OCI-LY3 (cell line): ENCODE results near the gene GNAZ.

Source experiments
- H2AFZ ChIP-seq: fragments of 200-600, 300-600 bp; shearing (Covaris generic); 2 replicates; pipeline ENCODE4 v1.6.0; 2014; ENCODE audit warnings: antibody characterized with exemption, low read depth, low read length
- H3K27ac ChIP-seq: fragments of 200-600, 300-600 bp; sonication (generic); 2 replicates; pipeline ENCODE4 v1.5.1; 2014; ENCODE audit warnings: mild to moderate bottlenecking, low read length, moderate library complexity, mixed read lengths
- H3K27me3 ChIP-seq: fragments of 200-600, 300-600 bp; sonication (generic); 2 replicates; pipeline ENCODE4 v1.6.1; 2014; ENCODE audit warnings: low read depth, low read length, mixed read lengths
- H3K36me3 ChIP-seq: fragments of 200-600, 300-600 bp; sonication (generic); replicated peaks from 2 replicates; pipeline ENCODE3; 2014; ENCODE audit warnings: low read depth, low read length, mixed read lengths
- H3K4me1 ChIP-seq: fragments of 300-600, 200-600 bp; sonication (generic); 2 replicates; pipeline ENCODE4 v1.6.1; 2014; ENCODE audit warnings: low read length, mixed read lengths
- H3K4me2 ChIP-seq: fragments of 200-600, 300-600 bp; sonication (generic); 2 replicates; pipeline ENCODE4 v1.6.1; 2014; ENCODE audit warnings: low read length, mixed read lengths
- H3K4me3 ChIP-seq: fragments of 300-600, 200-600 bp; sonication (generic); 2 replicates; pipeline ENCODE4 v1.5.1; 2014; ENCODE audit warnings: antibody characterized with exemption, mild to moderate bottlenecking, low read length, moderate library complexity
- H3K79me2 ChIP-seq: fragments of 300-600, 200-600 bp; shearing (Covaris generic); 2 replicates; pipeline ENCODE4 v1.6.1; 2014; ENCODE audit warnings: mild to moderate bottlenecking, low read length, mixed read lengths
- H3K9ac ChIP-seq: fragments of 300-600, 200-600 bp; shearing (Covaris generic); 2 replicates; pipeline ENCODE4 v1.6.0; 2014; ENCODE audit warnings: mild to moderate bottlenecking, low read length, moderate library complexity
- H3K9me3 ChIP-seq: fragments of 200-600, 300-600 bp; shearing (Covaris generic); 2 replicates; pipeline ENCODE4 v1.6.1; 2014; ENCODE audit warnings: low read length, mixed read lengths; ENCODE audit not compliant: insufficient read depth
- H4K20me1 ChIP-seq: fragments of 200-600, 300-600 bp; sonication (generic); 2 replicates; pipeline ENCODE4 v1.6.1; 2016; ENCODE audit warnings: low read length, mixed read lengths; ENCODE audit not compliant: insufficient read depth
- CTCF ChIP-seq: fragments of 200-600, 300-600 bp; sonication (generic); IDR thresholded peaks from 2 replicates; pipeline ENCODE4 v1.5.1; 2014; ENCODE audit warnings: antibody characterized with exemption, low read length, low read depth
- EZH2phosphoT487 ChIP-seq: fragments of 200-600 bp; shearing (Covaris generic); IDR thresholded peaks from 2 replicates; pipeline ENCODE4 v1.6.1; 2018; ENCODE audit warnings: antibody characterized with exemption, mixed run types, low read depth

The GNAZ gene

GRCh38 chr22:23065069-23065451 lies 5.3 kb upstream of the GNAZ start:
- Histone ChIP-seq H3K27me3 (no peaks in the 10 kb centered on the region), H3K4me1 (peaks cover 92% of the 10 kb centered on the region), H3K4me3 (no peak overlapping the region), H3K36me3 (no peaks in the 10 kb centered on the region), H4K20me1 (no peaks in the 10 kb centered on the region), H3K27ac (peak overlapping the region; percentile 99), H3K9me3 (no peaks in the 10 kb centered on the region), H3K79me2 (peaks cover 20% of the 10 kb centered on the region), H3K4me2 (peak overlapping the region; percentile 93), H3K9ac (peak overlapping the region; percentile 92; the same call in 1 of the 2 replicates), H2AFZ (no peak overlapping the region)
- TF ChIP-seq EZH2phosphoT487: no peak
- TF ChIP-seq CTCF: no peak

GRCh38 chr22:23065495-23066122 lies 4.7 kb upstream of the GNAZ start:
- H3K36me3 ChIP-seq: no peaks in the 10 kb centered on the region

GRCh38 chr22:23066200-23067022 lies 3.9 kb upstream of the GNAZ start:
- peak overlapping the region; percentile 59 for H3K4me3 ChIP-seq
- peak overlapping the region; percentile 99 for H3K27ac ChIP-seq
- peaks cover 80% of the 10 kb centered on the region for H3K4me1 ChIP-seq
- H3K9me3 ChIP-seq: no peaks in the 10 kb centered on the region
- no peak for TF ChIP-seq CTCF
- no peak for TF ChIP-seq EZH2phosphoT487
- H3K79me2 ChIP-seq: peaks cover 31% of the 10 kb centered on the region
- no peaks in the 10 kb centered on the region for H3K27me3 ChIP-seq
- H4K20me1 ChIP-seq: peaks cover 1% of the 10 kb centered on the region
- H3K9ac ChIP-seq: peak overlapping the region; percentile 92
- peak overlapping the region; percentile 93 for H3K4me2 ChIP-seq
- no peaks in the 10 kb centered on the region for H3K36me3 ChIP-seq
- no peak overlapping the region for H2AFZ ChIP-seq

More at GRCh38 chr22:23065495-23066122, 4.7 kb upstream of the GNAZ start:
- peak overlapping the region; percentile 92 for H3K9ac ChIP-seq
- TF ChIP-seq CTCF (no peak), EZH2phosphoT487 (no peak)
- peak overlapping the region; percentile 93 for H3K4me2 ChIP-seq
- H4K20me1 ChIP-seq: no peaks in the 10 kb centered on the region
- no peaks in the 10 kb centered on the region for H3K9me3 ChIP-seq
- H3K4me3 ChIP-seq: peak overlapping the region; percentile 59
- peaks cover 23% of the 10 kb centered on the region for H3K79me2 ChIP-seq
- H3K4me1 ChIP-seq: peaks cover 88% of the 10 kb centered on the region
- H3K27me3 ChIP-seq: no peaks in the 10 kb centered on the region
- H3K27ac ChIP-seq: peak overlapping the region; percentile 99
- H2AFZ ChIP-seq: no peak overlapping the region

GRCh38 chr22:23067023-23067650 lies 3.2 kb upstream of the GNAZ start:
- peak overlapping the region; percentile 59; the same call in 1 of the 2 replicates for H3K4me3 ChIP-seq
- peak overlapping the region; percentile 92 for H3K9ac ChIP-seq
- no peaks in the 10 kb centered on the region for H3K36me3 ChIP-seq
- H3K9me3 ChIP-seq: no peaks in the 10 kb centered on the region
- H2AFZ ChIP-seq: no peak overlapping the region
- H3K4me1 ChIP-seq: peaks cover 80% of the 10 kb centered on the region
- H3K79me2 ChIP-seq: peaks cover 38% of the 10 kb centered on the region
- peak overlapping the region; percentile 93 for H3K4me2 ChIP-seq
- peaks cover 9% of the 10 kb centered on the region for H4K20me1 ChIP-seq
- no peak for TF ChIP-seq EZH2phosphoT487
- no peak for TF ChIP-seq CTCF
- H3K27me3 ChIP-seq: no peaks in the 10 kb centered on the region
- H3K27ac ChIP-seq: peak overlapping the region; percentile 99
